ENCODE measurements around the gene NRCAM. TPM values are rescaled to one million over a fixed set of nuclear protein-coding genes. Genes with fewer than 3 reads are reported as not detected.

The NRCAM gene
- polyA plus RNA-seq, 3 donors, result not detected

DNA sequence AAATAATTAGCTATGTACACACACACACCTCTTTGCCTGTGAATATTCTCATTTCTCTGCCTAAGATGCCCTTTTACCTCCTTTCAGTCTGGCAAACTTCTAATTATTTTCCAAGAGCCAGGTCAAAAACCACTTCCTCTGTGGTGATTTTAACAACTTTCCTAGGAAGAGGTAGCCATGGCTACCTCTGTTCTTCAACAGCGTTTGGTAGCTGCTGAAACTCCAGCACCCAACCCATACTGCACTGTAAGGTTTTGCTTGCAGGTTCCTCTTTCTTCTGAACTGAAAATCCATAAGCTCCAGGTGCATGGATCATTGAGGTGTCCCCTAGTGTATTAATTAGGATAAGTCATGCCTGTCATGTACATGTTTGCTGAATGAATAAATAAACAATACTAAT is 25.6 kb downstream of the NRCAM start:
- Histone ChIP-seq H2AFZ (ENCODE audit: insufficient read depth, low read depth, low read length, poor library complexity, severe bottlenecking) (no peak overlapping the region), H3K9ac (ENCODE audit: insufficient read depth, low read length, poor library complexity, severe bottlenecking) (no peak overlapping the region), H4K20me1 (ENCODE audit: insufficient read depth, low read length) (no peaks in the 10 kb centered on the region), H3K4me2 (replicated peaks; ENCODE audit: extremely low read depth, low read length, poor library complexity, severe bottlenecking) (no peak overlapping the region), H3K79me2 (ENCODE audit: insufficient read depth, low read length) (no peaks in the 10 kb centered on the region), H3K9me3 (replicated peaks in 1 of 2; ENCODE audit: control insufficient read depth in 1 of 2, insufficient read depth in 1 of 2, low read length in 2 of 2) (no peaks in the 10 kb centered on the region), H3K27ac (ENCODE audit: low read depth in 1 of 2, low read length in 2 of 2) (no peak overlapping the region), H3K27me3 (ENCODE audit: control insufficient read depth in 2 of 2, insufficient read depth in 2 of 2, low read length in 2 of 2) (peaks cover under 1 to 2% of the 10 kb centered on the region in 2 donors), H3K36me3 (replicated peaks in 1 of 2; ENCODE audit: control insufficient read depth in 1 of 2, insufficient read depth in 2 of 2, low read length in 2 of 2) (no peaks in the 10 kb centered on the region), H3K4me1 (ENCODE audit: control insufficient read depth in 1 of 2, insufficient read depth in 2 of 2, low read length in 2 of 2) (no peaks in the 10 kb centered on the region), H3K4me3 (replicated peaks in 1 of 3; ENCODE audit: low read depth in 2 of 3, low read length in 3 of 3) (no peak overlapping the region)
- Mint-ChIP-seq H3K4me1 (no peaks in the 10 kb centered on the region), H3K4me3 (no peak overlapping the region), H3K36me3 (no peaks in the 10 kb centered on the region), H3K27me3 (ENCODE audit: low read depth in 3 of 3) (peaks cover 2 to 14% (median 6%) of the 10 kb centered on the region in 3 donors), H3K27ac (no peak overlapping the region), H3K9me3 (peaks cover 0 to 12% (median 3%) of the 10 kb centered on the region in 7 donors)
- DNase-seq, result no peak
- intact Hi-C loops (cut with micrococcal nuclease), result no loop called here
- TF ChIP-seq, protein P1, sequence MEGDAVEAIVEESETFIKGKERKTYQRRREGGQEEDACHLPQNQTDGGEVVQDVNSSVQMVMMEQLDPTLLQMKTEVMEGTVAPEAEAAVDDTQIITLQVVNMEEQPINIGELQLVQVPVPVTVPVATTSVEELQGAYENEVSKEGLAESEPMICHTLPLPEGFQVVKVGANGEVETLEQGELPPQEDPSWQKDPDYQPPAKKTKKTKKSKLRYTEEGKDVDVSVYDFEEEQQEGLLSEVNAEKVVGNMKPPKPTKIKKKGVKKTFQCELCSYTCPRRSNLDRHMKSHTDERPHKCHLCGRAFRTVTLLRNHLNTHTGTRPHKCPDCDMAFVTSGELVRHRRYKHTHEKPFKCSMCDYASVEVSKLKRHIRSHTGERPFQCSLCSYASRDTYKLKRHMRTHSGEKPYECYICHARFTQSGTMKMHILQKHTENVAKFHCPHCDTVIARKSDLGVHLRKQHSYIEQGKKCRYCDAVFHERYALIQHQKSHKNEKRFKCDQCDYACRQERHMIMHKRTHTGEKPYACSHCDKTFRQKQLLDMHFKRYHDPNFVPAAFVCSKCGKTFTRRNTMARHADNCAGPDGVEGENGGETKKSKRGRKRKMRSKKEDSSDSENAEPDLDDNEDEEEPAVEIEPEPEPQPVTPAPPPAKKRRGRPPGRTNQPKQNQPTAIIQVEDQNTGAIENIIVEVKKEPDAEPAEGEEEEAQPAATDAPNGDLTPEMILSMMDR (IDR thresholded peaks at IDR 0.05), result no peak
- no CpG with 5 or more reads among the region's 1 CpG for WGBS (ENCODE audit: insufficient coverage)

DNA sequence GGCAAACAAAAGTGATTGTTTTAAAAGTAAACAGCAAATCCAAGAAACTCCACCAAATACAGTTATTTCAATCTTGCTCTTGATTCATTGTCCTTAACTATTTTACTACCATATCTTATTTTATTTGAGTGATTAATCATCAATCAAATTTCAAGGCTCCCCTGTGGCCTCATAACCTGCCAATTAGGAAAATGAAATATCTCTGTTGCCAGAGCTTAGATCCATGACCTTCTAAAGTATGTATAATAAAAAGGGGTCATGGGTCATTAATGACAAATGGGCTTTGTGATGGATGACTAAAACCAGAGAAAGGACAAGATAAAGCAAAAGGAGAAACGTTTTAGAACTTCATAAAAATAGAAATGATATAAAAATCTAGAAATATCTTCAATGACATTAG is 28.5 kb downstream of the NRCAM start:
- no peaks in the 10 kb centered on the region for H3K4me1 ChIP-seq (ENCODE audit: control insufficient read depth in 1 of 2, insufficient read depth in 2 of 2, low read length in 2 of 2)
- H3K4me3 Mint-ChIP-seq, result no peak overlapping the region
- no peaks in the 10 kb centered on the region for H3K9me3 ChIP-seq (replicated peaks in 1 of 2; ENCODE audit: control insufficient read depth in 1 of 2, insufficient read depth in 1 of 2, low read length in 2 of 2)
- H3K27me3 ChIP-seq (ENCODE audit: control insufficient read depth in 2 of 2, insufficient read depth in 2 of 2, low read length in 2 of 2), result peaks cover 6 to 16% of the 10 kb centered on the region in 2 donors
- H3K4me2 ChIP-seq (replicated peaks; ENCODE audit: extremely low read depth, low read length, poor library complexity, severe bottlenecking), result no peak overlapping the region
- no peaks in the 10 kb centered on the region for H3K36me3 ChIP-seq (replicated peaks in 1 of 2; ENCODE audit: control insufficient read depth in 1 of 2, insufficient read depth in 2 of 2, low read length in 2 of 2)
- H3K4me3 ChIP-seq (replicated peaks in 1 of 3; ENCODE audit: low read depth in 2 of 3, low read length in 3 of 3), result no peak overlapping the region
- H3K9me3 Mint-ChIP-seq, result peaks cover 0 to 4% (median 0%) of the 10 kb centered on the region in 7 donors
- no peak for DNase-seq
- no peaks in the 10 kb centered on the region for H3K36me3 Mint-ChIP-seq
- no peak overlapping the region for H3K27ac ChIP-seq (ENCODE audit: low read depth in 1 of 2, low read length in 2 of 2)
- no peak overlapping the region for H3K27ac Mint-ChIP-seq
- no peaks in the 10 kb centered on the region for H3K4me1 Mint-ChIP-seq
- H3K9ac ChIP-seq (ENCODE audit: insufficient read depth, low read length, poor library complexity, severe bottlenecking), result no peak overlapping the region
- no peaks in the 10 kb centered on the region for H3K79me2 ChIP-seq (ENCODE audit: insufficient read depth, low read length)
- H4K20me1 ChIP-seq (ENCODE audit: insufficient read depth, low read length), result no peaks in the 10 kb centered on the region
- TF ChIP-seq, protein P1 (IDR thresholded peaks at IDR 0.05), result no peak
- H3K27me3 Mint-ChIP-seq (ENCODE audit: low read depth in 3 of 3), result peaks cover 5 to 27% (median 6%) of the 10 kb centered on the region in 3 donors
- no peak overlapping the region for H2AFZ ChIP-seq (ENCODE audit: insufficient read depth, low read depth, low read length, poor library complexity, severe bottlenecking)
- intact Hi-C loops (cut with micrococcal nuclease), result no loop called here
- WGBS (ENCODE audit: insufficient coverage), result no CpG with 5 or more reads among the region's 1 CpG

Measured in CD14-positive monocyte (primary cell).